DND-41 (cell line): Measurements from ENCODE around the gene TSPYL2.

Source experiments
- EZH2 ChIP-seq: IDR thresholded peaks from 3 replicates; pipeline ENCODE4 v1.6.1; 2012; ENCODE audit warnings: borderline replicate concordance, low read depth, mild to moderate bottlenecking, moderate library complexity, low read length, inconsistent platforms; ENCODE audit not compliant: severe bottlenecking
- TF ChIP-seq, protein P1 (sequence below): IDR thresholded peaks from 2 replicates; pipeline ENCODE4 v1.5.1; 2012; ENCODE audit warnings: borderline replicate concordance, low read length, moderate library complexity, mild to moderate bottlenecking; ENCODE audit not compliant: poor library complexity, severe bottlenecking; ENCODE audit errors: extremely low read depth

DNA sequence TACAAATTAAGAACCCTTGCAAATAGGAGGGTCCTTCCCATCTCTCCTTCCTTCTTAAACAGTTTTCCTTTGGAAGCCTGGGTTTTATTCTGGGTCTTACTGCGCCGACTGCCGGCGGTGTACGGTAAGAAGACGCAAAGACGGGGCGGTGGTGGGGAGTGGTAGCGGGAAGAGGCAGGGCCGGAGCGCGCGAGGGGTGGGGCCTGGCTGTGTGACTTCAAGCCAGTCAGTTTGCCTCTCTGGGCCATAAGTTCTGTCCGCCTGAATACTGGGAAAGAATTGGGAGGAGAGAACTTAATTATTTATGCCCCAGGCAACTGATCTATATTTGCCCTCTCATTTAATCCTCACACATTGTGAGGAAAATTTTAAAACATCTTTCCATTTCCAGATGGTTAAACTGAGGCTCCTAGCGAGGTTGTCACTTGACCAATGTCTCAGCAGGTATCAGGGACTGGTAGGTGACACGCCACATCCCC, 11.0 kb downstream of the TSPYL2 start:
- TF ChIP-seq, protein P1, sequence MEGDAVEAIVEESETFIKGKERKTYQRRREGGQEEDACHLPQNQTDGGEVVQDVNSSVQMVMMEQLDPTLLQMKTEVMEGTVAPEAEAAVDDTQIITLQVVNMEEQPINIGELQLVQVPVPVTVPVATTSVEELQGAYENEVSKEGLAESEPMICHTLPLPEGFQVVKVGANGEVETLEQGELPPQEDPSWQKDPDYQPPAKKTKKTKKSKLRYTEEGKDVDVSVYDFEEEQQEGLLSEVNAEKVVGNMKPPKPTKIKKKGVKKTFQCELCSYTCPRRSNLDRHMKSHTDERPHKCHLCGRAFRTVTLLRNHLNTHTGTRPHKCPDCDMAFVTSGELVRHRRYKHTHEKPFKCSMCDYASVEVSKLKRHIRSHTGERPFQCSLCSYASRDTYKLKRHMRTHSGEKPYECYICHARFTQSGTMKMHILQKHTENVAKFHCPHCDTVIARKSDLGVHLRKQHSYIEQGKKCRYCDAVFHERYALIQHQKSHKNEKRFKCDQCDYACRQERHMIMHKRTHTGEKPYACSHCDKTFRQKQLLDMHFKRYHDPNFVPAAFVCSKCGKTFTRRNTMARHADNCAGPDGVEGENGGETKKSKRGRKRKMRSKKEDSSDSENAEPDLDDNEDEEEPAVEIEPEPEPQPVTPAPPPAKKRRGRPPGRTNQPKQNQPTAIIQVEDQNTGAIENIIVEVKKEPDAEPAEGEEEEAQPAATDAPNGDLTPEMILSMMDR: peak; percentile 73
- no peak for TF ChIP-seq EZH2
